Left lung (tissue), 10 donors: ENCODE measurements around the gene HBEGF. TPM values are rescaled to one million over a fixed set of nuclear protein-coding genes. Genes with fewer than 3 reads are reported as not detected.

Experiments used
- ATAC-seq: fragments of 200-7000 bp; cut with Tn5 transposase; one replicate; pipeline ENCODE4 v1.9.1; 2020; ENCODE audit warnings: moderate library complexity
- DNase-seq, 4 donors: peaks; one replicate each; pipeline ENCODE4 v3.0.0-alpha.2; 2013 to 2020
- H3K27ac ChIP-seq, 2 donors: fragments of 200-600 bp; sonication (generic) in 1 of 2; one replicate each; pipeline versions ENCODE4 v1.5.0 to v1.8.0; 2020 to 2021
- H3K27me3 ChIP-seq, 2 donors: fragments of 200-600 bp; sonication (generic) in 1 of 2; one replicate each; pipeline versions ENCODE4 v1.5.0 to v1.8.0; 2020 to 2021
- H3K36me3 ChIP-seq, 2 donors: fragments of 200-600 bp; sonication (generic) in 1 of 2; one replicate each; pipeline versions ENCODE4 v1.5.0 to v1.8.0; 2020 to 2021
- H3K4me1 ChIP-seq, 2 donors: fragments of 200-600 bp; one replicate each; pipeline ENCODE4 v1.8.0; 2021
- H3K4me3 ChIP-seq, 2 donors: fragments of 200-600 bp; sonication (generic) in 1 of 2; one replicate each; pipeline versions ENCODE4 v1.5.0 to v1.8.0; 2020 to 2021; ENCODE audit warnings: mild to moderate bottlenecking in 1 of 2
- H3K9me3 ChIP-seq, 2 donors: fragments of 200-600 bp; sonication (generic) in 1 of 2; one replicate each; pipeline versions ENCODE4 v1.5.0 to v1.8.0; 2020 to 2021
- intact Hi-C, 2 donors: fragments of 100-400 bp; cut with DNase I; formaldehyde crosslinking; loops; one replicate each; pipeline versions ENCODE4 v1.11.2 to v1.14.2; 2022
- polyA plus RNA-seq, 6 donors: library from polyadenylated mRNA; unstranded; fragments of 120-200 nt; gene quantifications; one replicate each; pipeline ENCODE4 v1.2.1, GENCODE V29; 2013; ENCODE audit not compliant: insufficient read length in 6 of 6
- total RNA-seq, 2 donors: library from RNA; stranded (reverse); fragmentation: NEBNext Ultra II Directional; extraction: Animal tissue kit (Norgen Biotek cat#: 25700); gene quantifications; one replicate each; pipeline ENCODE4 v1.2.1, GENCODE V29; 2021
- TF ChIP-seq, protein P1 (sequence below), 2 donors: fragments of 200-600 bp; sonication (generic) in 1 of 2; IDR thresholded peaks; one replicate each; pipeline versions ENCODE4 v1.5.0 to v1.8.0; 2021; ENCODE audit warnings: antibody characterized with exemption in 2 of 2
- donor health status: DM: no; HTN: yes; CAD: no.
- donor health status: DM: no; HTN: no; CAD: no.

Gene HBEGF
- total and polyA plus RNA-seq, 8 donors: 5.4 to 33.8 (median 9.7) TPM

GRCh38 chr5:140388052-140388451 lies 41.6 kb upstream of the HBEGF start:
- no peak overlapping the region for H3K27ac ChIP-seq
- H3K27me3 ChIP-seq: no peaks in the 10 kb centered on the region
- no peaks in the 10 kb centered on the region for H3K9me3 ChIP-seq
- intact Hi-C loops: no loop called here
- ATAC-seq (no peak), DNase-seq (no peak)
- no peaks in the 10 kb centered on the region for H3K4me1 ChIP-seq
- H3K36me3 ChIP-seq: peaks cover 0 to 6% of the 10 kb centered on the region in 2 donors
- TF ChIP-seq, protein P1, sequence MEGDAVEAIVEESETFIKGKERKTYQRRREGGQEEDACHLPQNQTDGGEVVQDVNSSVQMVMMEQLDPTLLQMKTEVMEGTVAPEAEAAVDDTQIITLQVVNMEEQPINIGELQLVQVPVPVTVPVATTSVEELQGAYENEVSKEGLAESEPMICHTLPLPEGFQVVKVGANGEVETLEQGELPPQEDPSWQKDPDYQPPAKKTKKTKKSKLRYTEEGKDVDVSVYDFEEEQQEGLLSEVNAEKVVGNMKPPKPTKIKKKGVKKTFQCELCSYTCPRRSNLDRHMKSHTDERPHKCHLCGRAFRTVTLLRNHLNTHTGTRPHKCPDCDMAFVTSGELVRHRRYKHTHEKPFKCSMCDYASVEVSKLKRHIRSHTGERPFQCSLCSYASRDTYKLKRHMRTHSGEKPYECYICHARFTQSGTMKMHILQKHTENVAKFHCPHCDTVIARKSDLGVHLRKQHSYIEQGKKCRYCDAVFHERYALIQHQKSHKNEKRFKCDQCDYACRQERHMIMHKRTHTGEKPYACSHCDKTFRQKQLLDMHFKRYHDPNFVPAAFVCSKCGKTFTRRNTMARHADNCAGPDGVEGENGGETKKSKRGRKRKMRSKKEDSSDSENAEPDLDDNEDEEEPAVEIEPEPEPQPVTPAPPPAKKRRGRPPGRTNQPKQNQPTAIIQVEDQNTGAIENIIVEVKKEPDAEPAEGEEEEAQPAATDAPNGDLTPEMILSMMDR (IDR thresholded peaks at IDR 0.05): no peak
- no peak overlapping the region for H3K4me3 ChIP-seq

GRCh38 chr5:140383300-140383699 lies 36.9 kb upstream of the HBEGF start:
- Histone ChIP-seq H3K27ac (no peak overlapping the region), H3K36me3 (no peaks in the 10 kb centered on the region), H3K9me3 (no peaks in the 10 kb centered on the region), H3K4me3 (no peak overlapping the region), H3K27me3 (no peaks in the 10 kb centered on the region), H3K4me1 (no peaks in the 10 kb centered on the region)
- DNase-seq: no peak
- intact Hi-C loops: no loop called here
- TF ChIP-seq, protein P1 (IDR thresholded peaks at IDR 0.05): no peak
- no peak for ATAC-seq

GRCh38 chr5:140382866-140383265 lies 36.5 kb upstream of the HBEGF start:
- H3K36me3 ChIP-seq: no peaks in the 10 kb centered on the region
- H3K9me3 ChIP-seq: no peaks in the 10 kb centered on the region
- H3K27me3 ChIP-seq: no peaks in the 10 kb centered on the region
- ATAC-seq (no peak), DNase-seq (no peak)
- H3K4me3 ChIP-seq: no peak overlapping the region
- H3K4me1 ChIP-seq: no peaks in the 10 kb centered on the region
- H3K27ac ChIP-seq: no peak overlapping the region
- intact Hi-C loops: no loop called here
- TF ChIP-seq, protein P1 (IDR thresholded peaks at IDR 0.05): no peak

DNA sequence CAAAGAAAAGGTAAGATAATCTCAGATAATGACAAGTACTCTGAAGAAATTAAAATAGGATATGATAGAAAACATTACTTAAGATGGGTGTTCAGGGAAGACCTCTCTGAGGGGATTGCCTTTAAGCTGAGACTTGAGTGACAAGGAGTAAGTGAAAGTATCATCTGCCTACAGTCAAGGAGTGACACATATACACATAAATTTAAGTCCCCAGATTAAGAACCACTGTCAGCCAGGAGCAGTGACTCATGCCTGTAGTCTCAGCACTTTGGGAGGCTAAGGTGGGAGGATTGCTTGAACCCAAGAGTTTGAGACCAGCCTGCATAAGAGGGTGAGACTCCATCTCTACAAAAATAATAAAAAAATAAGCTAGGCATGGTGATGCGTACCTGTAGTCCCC lies 35.6 kb upstream of the HBEGF start:
- Histone ChIP-seq H3K4me1 (no peaks in the 10 kb centered on the region), H3K4me3 (no peak overlapping the region), H3K27ac (no peak overlapping the region), H3K9me3 (no peaks in the 10 kb centered on the region), H3K27me3 (no peaks in the 10 kb centered on the region), H3K36me3 (no peaks in the 10 kb centered on the region)
- TF ChIP-seq, protein P1 (IDR thresholded peaks at IDR 0.05): no peak
- ATAC-seq (no peak), DNase-seq (no peak)
- intact Hi-C loops: no loop called here

DNA sequence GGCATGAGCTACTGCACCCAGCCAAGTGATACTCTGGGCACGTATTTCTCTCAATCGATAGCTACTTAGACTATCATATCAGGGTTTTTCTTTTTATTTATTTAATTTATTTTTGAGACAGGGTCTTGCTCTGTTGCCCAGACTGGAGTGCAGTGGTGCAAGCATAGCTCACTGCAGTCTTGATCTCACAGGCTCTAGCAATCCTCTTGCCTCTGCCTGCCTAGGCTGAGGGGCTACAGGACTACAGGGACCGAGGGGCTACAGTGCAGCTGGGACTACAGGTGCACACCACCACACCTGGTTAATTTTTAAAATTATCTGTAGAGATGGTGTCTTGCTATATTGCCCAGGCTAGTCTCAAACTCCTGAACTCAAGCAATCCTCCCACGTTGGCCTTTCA lies 34.9 kb upstream of the HBEGF start:
- DNase-seq: no peak
- intact Hi-C loops: no loop called here
- Histone ChIP-seq H3K36me3 (no peaks in the 10 kb centered on the region), H3K4me3 (no peak overlapping the region), H3K4me1 (no peaks in the 10 kb centered on the region), H3K9me3 (no peaks in the 10 kb centered on the region), H3K27ac (no peak overlapping the region), H3K27me3 (no peaks in the 10 kb centered on the region)
- no peak for ATAC-seq
- TF ChIP-seq, protein P1 (IDR thresholded peaks at IDR 0.05): no peak
